ENCODE results near the gene DNM3. TPM values are rescaled to one million over a fixed set of nuclear protein-coding genes. Genes with fewer than 3 reads are reported as not detected.

Gene DNM3
- total and polyA plus RNA-seq, 9 of the 15 experiments (the other 6 are each of a cell fraction or from before 2014, with no cell fraction given) = 0.08 to 0.36 (median 0.22) TPM; not detected in 1

DNA sequence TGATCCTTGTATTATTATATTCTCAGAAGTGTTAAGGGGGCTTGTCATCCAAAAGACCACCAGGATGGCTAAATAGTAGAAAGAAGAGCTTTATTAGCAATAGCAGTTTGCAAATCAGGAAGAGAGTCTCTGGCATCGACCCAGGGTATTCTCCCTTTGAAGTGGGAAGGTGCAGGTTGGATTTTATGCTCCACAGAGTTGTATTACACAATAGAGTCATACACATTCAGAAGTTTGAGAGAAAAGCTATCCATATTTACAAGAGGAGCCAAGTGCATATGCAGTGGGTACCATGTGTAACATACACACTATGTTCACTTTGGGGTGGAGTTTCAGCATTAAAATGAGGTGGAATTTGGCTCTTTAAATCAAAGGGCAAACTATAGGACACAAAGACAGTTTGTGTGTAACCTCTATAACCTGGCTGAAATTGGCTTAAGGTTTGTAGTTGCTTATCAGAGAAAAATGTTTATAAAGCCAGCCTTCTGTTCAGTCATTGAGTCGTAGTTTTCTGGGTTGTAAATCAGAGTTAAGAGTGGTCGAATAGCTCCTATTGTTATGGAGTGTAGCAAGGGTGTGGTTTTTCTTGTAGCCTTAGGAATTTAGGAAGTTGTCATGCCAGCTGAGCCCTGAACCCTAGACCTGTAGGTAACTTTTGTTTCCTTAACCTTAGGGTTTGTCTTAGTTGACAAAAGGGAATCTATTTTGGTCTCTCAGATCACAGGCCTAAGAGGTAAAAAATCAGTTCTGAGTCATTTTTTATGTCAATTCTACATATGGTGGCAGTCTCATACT lies 125.3 kb downstream of the DNM3 start:
- DNase-seq (ENCODE audit: extremely low read depth in 1 of 4, low spot score in 3 of 4) (no peak), FAIRE-seq (no peak), ATAC-seq (no peak)
- Histone ChIP-seq H3K4me3 (no peak overlapping the region), H3K36me3 (ENCODE audit: control insufficient read depth, insufficient read depth, low read length) (no peaks in the 10 kb centered on the region), H3K27ac (ENCODE audit: extremely low read depth, low read depth, low read length) (no peak overlapping the region), H3K9me1 (ENCODE audit: control insufficient read depth, insufficient read depth, low read length) (no peaks in the 10 kb centered on the region), H2AFZ (ENCODE audit: low read depth, low read length) (no peak overlapping the region), H3K9ac (ENCODE audit: insufficient read depth in 1 of 2, low read depth in 2 of 2, low read length in 2 of 2) (no peak overlapping the region), H3K4me1 (replicated peaks in 1 of 2; ENCODE audit: control insufficient read depth in 2 of 2, insufficient read depth in 2 of 2, low read length in 2 of 2) (no peaks in the 10 kb centered on the region; a peak in 1 of 5 replicates), H3K27me3 (ENCODE audit: control insufficient read depth in 2 of 2, insufficient read depth in 2 of 2, low read length in 2 of 2) (no peaks in the 10 kb centered on the region), H4K20me1 (replicated peaks; ENCODE audit: control insufficient read depth, insufficient read depth, low read length) (no peaks in the 10 kb centered on the region), H3K4me2 (ENCODE audit: insufficient read depth, low read length) (no peak overlapping the region), H3K9me3 (replicated peaks; ENCODE audit: control insufficient read depth, insufficient read depth, low read depth, low read length) (no peaks in the 10 kb centered on the region), H3K79me2 (ENCODE audit: control insufficient read depth, insufficient read depth, low read length) (no peaks in the 10 kb centered on the region)
- BruUV-seq (replicated peaks) = no TSS peak
- intact Hi-C loops (cut with micrococcal nuclease) = no loop called here
- WGBS (ENCODE audit: insufficient coverage, low coverage, missing lambda C conversion rate) = 0% methylated on average over 3 of the region's 3 CpGs
- ChIA-PET POLR2A (interaction anchor here (1.2 kb wide), 1 partner anchor 12 kb away, joined by 3 read pairs; no protein-coding TSS in a partner anchor), CTCF (ENCODE audit: low intra/inter-chr PET ratio) (no interaction called here)
- no peak for TF ChIP-seq TSC22D4 (tag; IDR thresholded peaks at IDR 0.05)
- TF ChIP-seq, protein P1, sequence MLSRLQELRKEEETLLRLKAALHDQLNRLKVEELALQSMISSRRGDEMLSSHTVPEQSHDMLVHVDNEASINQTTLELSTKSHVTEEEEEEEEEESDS (CRISPR knock-in tag; IDR thresholded peaks at IDR 0.05) = no peak
- TF ChIP-seq NR4A1 (CRISPR knock-in tag; IDR thresholded peaks at IDR 0.05) = no peak
- TF ChIP-seq NR4A1 (tag; IDR thresholded peaks at IDR 0.05) = no peak
- peak; percentile 29; the same call in 1 of the 2 replicates for TF ChIP-seq CEBPB (tag; IDR thresholded peaks at IDR 0.05)
- TF ChIP-seq ZNF507 (tag; conservative IDR thresholded peaks at IDR 0.05) = no peak
- in situ Hi-C loops (cut with MboI) = no loop called here
